Esophagus squamous epithelium (tissue), 4 donors: Measurements from ENCODE around the gene OPCML.

Experiments used
- CTCF ChIP-seq, 6 experiments: fragments of 450-650 bp in 4 of 6; fragments of 200-600 bp in 2 of 6; sonication (generic) in 2 of 6; IDR thresholded peaks; one replicate each; pipeline ENCODE4 v1.5.1; 2016 to 2019; ENCODE audit warnings: antibody characterized with exemption in 6 of 6, mild to moderate bottlenecking in 4 of 6, moderate library complexity in 4 of 6
- POLR2A ChIP-seq, 4 donors: fragments of 450-650 bp; IDR thresholded peaks; one replicate each; pipeline ENCODE4 v1.6.1; 2017; ENCODE audit warnings: antibody characterized with exemption in 4 of 4, mild to moderate bottlenecking in 4 of 4, moderate library complexity in 3 of 4

- TF ChIP-seq CTCF (IDR thresholded peaks at IDR 0.05) (no peak), POLR2A (IDR thresholded peaks at IDR 0.05) (no peak)
Measured at GRCh38 chr11:132913295-132913694, 619.0 kb downstream of the OPCML start.
